B cell (primary cell): ENCODE measurements around the gene SCPEP1.

ENCODE experiments used
- CTCF ChIP-seq: fragments of 200-600 bp; IDR thresholded peaks from one replicate; pipeline ENCODE4 v1.8.0; 2022; ENCODE audit warnings: antibody characterized with exemption, mild to moderate bottlenecking
- EZH2 ChIP-seq: IDR thresholded peaks from 2 replicates; pipeline ENCODE4 v1.6.1; 2012; ENCODE audit warnings: borderline replicate concordance, low read depth, mild to moderate bottlenecking, moderate library complexity, low read length; ENCODE audit not compliant: insufficient read depth, poor library complexity, severe bottlenecking

- TF ChIP-seq CTCF (no peak), EZH2 (no peak)
Measured at GRCh38 chr17:57025876-57026275, 47.9 kb downstream of the SCPEP1 start.
